HG03097 (cell line): ENCODE measurements around the gene FNDC3A.
"Not testable (repeated sequence)": the region's sequence is repeated elsewhere in the genome, so short reads cannot be mapped to it uniquely, and the experiment has no call there.

Experiments
- ATAC-seq: cut with Tn5 transposase; IDR thresholded peaks from one replicate; pipeline ENCODE4 v1.9.1; 2021; ENCODE audit not compliant: unreplicated experiment, low FRiP score

Gene FNDC3A

DNA sequence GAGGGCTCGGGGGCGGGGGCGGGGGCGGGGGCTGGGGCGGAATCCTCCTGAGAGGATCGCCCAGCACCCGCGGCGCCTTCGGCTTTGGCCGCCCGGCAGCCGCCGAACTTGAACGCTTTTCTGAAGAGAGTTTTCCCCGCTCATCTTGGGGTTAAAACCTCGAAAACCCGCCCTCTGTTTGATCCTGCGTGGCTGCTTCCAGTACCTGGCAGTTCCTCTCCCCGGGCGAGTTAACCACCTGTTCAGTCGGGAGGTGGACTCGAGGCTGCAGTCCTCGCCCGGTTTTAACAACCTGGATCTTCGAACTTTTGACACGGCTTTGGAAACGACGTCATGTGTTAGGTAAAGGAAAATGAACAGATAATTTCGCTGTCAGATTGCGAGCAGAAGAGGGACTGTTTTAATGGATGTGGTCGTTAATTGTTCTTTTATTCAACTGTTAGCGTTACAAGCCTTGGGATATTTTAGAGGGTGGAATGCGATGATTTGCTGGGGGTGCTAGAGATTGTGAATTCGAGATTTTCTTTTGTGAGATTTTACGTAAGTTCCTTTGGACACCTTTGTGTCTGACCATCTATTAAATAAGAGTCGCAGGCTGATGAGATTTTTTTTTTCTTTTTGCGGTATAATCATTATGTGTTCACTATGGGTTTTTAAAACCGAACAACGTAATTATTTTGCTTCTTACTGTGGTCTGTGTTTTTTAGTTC is 1.0 kb downstream of the FNDC3A start:
- no peak for ATAC-seq

GRCh38 chr13:48977286-48977625 is 1.5 kb downstream of the FNDC3A start:
- no peak for ATAC-seq

DNA sequence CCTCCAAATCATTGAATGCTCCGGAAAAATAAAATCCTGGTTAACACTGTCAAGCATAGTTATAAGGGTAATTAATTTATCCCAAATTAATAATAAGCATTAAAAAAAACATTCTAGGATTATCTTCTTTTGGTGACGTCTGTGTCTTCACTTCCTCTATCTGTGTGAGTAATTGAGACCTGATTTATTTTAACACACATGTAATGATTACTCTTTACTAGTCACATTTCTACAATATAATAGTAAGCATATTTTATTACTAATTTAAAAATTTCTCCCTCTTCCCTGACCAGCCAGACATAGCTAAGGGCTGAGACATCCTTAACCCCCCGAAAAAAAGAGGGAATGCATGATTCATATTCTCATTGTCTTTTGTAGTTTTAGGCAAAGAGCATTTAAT is 2.3 kb downstream of the FNDC3A start:
- ATAC-seq: no peak

GRCh38 chr13:48978942-48979601 is 3.4 kb downstream of the FNDC3A start:
- ATAC-seq: no peak

DNA sequence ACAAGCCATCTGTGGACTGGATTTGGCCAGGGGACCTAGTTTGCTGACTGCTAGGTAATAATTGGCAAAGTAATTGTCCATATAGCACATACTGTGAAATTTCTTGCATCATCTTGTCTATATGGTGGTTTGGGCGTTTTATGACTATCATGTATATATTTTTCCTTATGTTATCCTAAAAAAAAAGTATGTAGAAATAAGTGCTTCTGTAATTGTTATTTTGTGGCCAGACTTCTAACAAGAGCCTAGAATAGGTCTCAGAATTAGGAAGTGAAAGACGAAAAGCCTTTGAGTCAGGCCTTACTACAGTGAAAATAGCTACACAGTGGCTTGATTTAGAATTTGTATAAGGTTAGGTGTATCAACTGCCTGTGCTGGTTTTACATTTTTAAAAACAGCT is 4.2 kb downstream of the FNDC3A start:
- no peak for ATAC-seq

- ATAC-seq: no peak
These were observed 7.6 kb downstream of the FNDC3A start for GRCh38 chr13:48983331-48983730.

DNA sequence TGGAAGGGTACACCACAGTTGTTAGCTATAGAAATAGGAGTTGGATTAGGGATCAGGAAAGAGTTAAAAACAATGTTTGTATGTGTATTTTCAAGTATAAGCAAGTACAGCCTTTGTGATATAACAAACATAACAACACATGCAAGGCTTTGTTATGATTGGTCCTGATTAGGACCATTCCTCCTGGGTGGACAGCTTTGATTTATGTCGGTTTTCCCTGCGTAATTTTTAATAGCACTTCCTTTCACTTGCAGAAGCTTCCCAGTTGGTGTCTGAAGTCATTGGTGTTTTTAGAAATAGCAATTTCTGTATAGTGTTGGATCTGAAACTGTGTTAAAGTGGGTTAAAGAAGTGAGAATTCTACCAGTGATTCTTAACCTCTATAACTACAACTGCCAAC is 10.0 kb downstream of the FNDC3A start:
- no peak for ATAC-seq

DNA sequence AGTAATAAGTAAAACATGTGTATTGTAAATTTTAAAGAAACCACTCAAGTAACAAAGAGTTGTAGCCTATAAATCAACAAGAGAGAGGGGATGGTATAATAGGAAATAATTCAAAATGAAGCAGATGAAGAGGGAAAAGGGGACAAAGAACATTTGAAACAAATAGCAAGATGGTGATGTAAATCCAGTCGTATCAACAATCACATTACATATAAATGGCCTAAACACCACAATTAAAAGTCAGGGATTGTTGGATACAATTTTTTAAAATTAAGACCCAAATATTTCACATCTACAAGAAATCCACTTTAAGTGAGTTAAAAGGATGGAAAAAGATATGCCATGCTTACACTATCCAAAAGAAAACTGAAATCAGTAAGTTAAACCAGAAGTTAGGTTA is 15.2 kb downstream of the FNDC3A start:
- no peak for ATAC-seq

DNA sequence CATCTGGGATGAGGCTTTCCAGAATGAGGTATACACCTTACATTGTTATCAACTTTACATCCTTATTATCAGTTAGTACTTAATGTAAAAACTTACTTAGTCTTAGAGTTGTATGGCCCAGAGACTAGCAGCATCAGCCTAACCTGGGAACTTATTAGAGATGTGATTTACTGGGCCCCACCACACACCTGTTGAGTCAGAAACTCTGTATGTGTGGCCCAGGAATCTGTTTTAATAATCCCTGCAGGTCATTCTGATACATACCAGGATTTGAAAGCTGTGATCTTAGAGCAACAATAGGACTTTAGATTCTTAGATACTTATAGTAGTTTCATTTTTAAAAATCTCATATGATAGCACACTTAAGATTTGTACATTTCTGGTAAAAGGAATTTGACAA is 17.4 kb downstream of the FNDC3A start:
- no peak for ATAC-seq

GRCh38 chr13:48994706-48995105 is 19.0 kb downstream of the FNDC3A start:
- peak; percentile 80 for ATAC-seq

DNA sequence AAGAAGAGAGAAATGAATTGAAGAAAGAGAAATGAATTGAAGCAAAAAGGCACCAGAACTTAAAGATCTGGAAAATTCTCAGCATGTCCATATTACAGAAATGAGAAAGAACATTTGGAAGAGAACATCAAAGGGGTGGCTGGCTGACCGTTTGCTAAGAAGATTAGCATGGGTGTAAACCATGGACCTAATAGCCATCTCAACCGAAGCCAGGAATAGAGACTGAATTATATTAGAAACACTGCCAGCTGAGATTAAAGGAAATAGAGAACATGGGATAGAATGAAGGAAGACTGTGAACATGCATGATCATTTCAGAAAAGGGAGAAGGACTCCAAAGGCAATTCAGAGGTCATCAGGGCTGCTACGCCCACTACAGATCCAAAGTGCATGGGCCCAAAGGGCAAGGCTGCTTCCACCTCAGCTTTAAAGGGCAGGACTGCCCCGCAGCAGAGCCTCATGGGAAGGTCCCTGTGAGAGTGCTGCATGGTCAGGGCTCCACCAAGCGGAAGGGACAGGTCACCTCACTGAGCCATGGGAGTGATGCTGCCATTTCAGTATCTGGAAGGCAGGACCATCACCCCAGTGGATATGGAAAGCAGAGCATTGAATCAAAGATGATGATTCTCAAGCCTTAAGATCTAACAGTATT is 23.1 kb downstream of the FNDC3A start:
- ATAC-seq: no peak

- no peak for ATAC-seq
These were observed 24.5 kb downstream of the FNDC3A start for GRCh38 chr13:49000247-49000646.

DNA sequence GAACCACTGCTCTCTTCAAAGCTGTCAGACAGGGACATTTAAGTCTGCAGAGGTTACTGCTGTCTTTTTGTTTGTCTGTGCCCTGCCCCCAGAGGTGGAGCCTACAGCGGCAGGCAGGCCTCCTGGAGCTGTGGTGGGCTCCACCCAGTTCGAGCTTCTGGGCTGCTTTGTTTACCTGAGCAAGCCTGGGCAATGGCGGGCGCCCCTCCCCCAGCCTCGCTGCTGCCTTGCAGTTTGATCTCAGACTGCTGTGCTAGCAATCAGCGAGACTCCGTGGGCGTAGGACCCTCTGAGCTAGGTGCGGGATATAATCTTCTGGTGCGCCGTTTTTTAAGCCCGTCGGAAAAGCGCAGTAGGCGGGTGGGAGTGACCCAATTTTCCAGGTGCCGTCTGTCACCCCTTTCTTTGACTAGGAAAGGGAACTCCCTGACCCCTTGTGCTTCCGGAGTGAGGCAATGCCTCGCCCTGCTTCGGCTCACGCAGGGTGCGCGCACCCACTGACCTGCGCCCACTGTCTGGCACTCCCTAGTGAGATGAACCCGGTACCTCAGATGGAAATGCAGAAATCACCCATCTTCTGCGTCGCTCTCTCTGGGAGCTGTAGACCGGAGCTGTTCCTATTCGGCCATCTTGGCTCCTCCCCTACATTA is 43.4 kb downstream of the FNDC3A start:
- ATAC-seq: not testable (repeated sequence)

DNA sequence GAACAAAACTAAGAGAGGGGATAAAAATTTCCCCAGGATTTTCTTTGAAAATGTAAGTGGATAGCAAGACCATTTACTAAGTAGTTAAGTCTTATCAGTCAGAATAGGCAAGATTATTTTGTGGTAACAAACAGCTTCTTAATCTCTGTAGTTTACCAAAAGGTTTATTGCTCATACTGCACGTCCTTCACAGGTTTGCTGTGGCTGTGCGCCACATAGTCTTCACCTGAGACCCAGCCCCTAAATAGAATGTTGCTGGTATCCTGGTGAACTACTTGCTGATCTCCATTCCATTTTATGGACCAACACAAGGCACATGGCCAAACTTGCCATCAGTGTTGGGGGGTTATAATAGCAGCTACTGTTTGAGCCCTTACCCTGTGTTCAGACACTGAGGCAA is 44.6 kb downstream of the FNDC3A start:
- no peak for ATAC-seq

- ATAC-seq: no peak
These were observed 45.3 kb downstream of the FNDC3A start for GRCh38 chr13:49020940-49021553.

DNA sequence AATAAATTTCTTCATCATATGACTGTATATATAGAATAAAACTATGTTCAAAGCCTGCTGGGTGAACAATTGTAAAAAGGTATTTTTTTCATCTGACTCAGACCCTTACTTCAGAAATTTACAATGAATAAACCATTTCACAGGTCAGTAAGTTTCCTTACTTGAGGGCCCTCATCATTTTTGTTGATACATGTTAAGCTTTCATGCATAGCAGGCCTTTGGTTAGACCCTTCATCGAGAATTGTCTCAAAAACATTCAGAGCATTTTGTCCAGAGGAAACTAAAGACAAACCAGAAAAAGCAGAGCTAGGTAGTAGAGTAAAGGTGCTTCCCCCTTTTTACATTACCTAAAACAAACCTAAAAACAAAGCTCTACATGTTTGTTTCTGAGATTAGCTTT is 46.2 kb downstream of the FNDC3A start:
- no peak for ATAC-seq

DNA sequence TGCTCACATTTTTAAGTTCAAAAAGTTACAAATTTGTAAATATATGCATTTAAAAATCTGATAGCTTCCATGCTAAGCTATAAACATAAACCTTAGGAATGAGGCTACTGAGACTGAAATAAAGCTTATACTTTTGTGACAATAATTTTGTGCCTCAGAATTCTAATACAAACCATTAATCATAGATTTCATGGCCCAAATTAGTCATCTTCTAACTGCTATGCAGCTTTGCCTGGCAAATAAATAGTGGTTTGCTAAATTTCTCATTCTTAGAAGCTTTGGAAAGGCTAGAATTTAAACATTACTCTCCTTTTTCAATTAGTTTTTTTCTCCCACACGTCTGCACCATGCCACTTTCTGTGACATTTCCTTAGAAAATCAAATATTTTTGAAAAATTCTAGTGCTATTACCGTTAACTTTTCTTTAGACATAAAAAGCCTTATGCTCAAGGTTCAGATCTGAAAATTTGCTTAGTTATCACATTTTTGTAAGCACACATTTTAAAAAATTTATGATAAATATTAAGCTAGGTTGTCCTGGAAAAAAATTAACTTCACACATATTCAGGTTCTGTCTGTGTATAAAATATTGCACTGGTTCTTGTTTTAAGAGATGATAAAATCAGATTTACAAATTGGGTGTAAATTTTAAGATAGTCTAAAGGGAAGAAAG is 46.9 kb downstream of the FNDC3A start:
- ATAC-seq: no peak

DNA sequence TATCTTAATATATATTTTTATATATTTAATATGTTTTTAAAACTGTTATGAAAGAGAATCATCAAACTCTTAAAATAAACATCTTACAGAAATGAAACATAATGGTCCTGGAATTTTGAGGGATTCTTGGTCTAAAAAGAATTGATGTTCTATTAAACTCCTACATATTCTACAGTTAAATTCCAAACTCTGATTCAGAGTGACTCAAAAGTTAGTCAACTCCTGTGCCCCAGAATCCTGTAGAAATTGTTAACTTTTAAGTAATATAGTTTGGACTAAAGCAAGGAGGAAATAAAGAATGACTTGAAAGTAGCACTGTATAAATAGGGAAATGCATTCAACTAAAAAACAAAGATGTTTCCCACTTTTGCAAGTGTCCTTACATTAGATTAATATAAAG is 47.7 kb downstream of the FNDC3A start:
- no peak for ATAC-seq

DNA sequence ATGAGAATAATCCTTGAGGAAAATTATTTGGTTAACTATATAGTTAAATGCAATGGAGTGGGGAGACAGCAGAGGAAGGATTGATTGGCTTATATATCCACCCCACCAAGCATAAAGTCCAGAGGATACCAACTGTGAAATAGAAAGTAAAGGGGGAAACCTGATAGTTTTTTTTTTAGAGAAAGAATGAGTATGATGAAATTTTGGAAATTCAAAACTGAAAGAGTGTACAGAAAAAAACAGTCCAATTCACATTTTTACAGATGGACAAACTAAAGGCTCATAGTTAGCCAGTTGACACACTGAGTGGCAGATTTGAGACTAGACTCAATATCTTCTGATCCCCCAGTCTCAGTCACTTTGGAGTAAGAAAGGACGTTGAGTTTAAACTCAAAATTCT is 51.1 kb downstream of the FNDC3A start:
- ATAC-seq: no peak

- no peak for ATAC-seq
These were observed 53.9 kb downstream of the FNDC3A start for GRCh38 chr13:49029570-49029969.

DNA sequence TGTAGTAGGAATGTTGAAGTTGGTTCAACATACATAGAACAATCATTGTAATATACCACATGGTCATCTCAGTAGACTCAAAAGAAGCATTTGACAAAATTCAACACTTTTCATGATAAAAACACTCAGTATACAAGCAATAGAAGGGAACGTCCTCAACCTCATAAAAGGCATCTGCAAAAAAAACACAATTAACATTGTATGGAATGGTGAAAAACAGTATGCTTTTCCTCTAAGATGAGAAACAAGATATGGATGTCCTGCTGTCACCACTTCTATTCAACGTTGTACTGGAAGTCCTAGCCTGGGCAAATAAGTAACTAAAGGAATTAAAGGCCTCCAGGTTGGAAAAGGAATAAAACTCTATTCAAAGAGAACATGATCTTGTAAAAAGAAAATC is 54.5 kb downstream of the FNDC3A start:
- no peak for ATAC-seq
